Measurements from ENCODE around the gene ZNF470. TPM values are rescaled to one million over a fixed set of nuclear protein-coding genes. Genes with fewer than 3 reads are reported as not detected.

Gene ZNF470
- total and polyA plus RNA-seq, 2 donors (not counting 1 experiment from before 2014, with no cell fraction given) = 1.9 to 6.9 TPM

DNA sequence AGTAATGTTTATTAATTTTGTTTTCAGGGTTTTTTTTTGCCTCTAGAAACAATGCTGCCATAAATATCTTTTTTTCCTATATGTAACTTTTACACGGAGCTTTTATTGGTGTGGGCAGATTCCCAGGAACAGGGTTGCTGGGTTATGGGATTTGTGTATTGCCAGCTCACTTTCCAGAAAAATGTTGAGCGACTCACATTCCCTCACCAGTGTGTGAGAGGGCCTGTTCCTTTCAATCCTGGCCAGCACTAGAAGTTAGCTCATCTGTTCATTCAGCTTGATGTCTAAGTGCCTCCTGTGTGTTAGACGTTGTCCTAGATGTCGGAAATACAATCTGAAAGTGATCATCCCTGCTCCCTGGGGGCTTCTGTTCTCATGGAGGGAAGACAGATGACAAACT lies 30.4 kb downstream of the ZNF470 start:
- H3K4me3 Mint-ChIP-seq = no peak overlapping the region
- no peak overlapping the region for H3K9ac ChIP-seq (ENCODE audit: low read length)
- DNase-seq = no peak
- POLR2A ChIA-PET = no interaction called here
- H3K36me3 ChIP-seq (replicated peaks in 1 of 2; ENCODE audit: control extremely low read depth in 1 of 2, control insufficient read depth in 1 of 2, extremely low read depth in 1 of 2, insufficient read depth in 2 of 2, low read length in 1 of 2) = peaks cover 0 to 17% of the 10 kb centered on the region in 2 experiments
- H3K4me1 ChIP-seq (ENCODE audit: control insufficient read depth in 2 of 2, insufficient read depth in 2 of 2, low read length in 2 of 2) = peaks cover 11 to 20% of the 10 kb centered on the region in 2 donors
- H3K9me3 Mint-ChIP-seq (ENCODE audit: insufficient read depth) = peaks cover 2% of the 10 kb centered on the region
- peaks cover 19% of the 10 kb centered on the region for H3K4me1 Mint-ChIP-seq
- H3K27me3 ChIP-seq (replicated peaks in 1 of 4; ENCODE audit: control extremely low read depth in 1 of 4, control insufficient read depth in 3 of 4, insufficient read depth in 4 of 4, low read length in 3 of 4) = no peaks in the 10 kb centered on the region
- H3K4me3 ChIP-seq (ENCODE audit: control extremely low read depth in 1 of 5, extremely low read depth in 1 of 5, insufficient read depth in 1 of 5, low read depth in 2 of 5, low read length in 4 of 5) = no peak overlapping the region
- ATAC-seq (ENCODE audit: low read depth) = no peak
- TF ChIP-seq EZH2 (IDR thresholded peaks at IDR 0.05; ENCODE audit: borderline replicate concordance, insufficient read depth, low read depth, low read length, poor library complexity, severe bottlenecking) = no peak
- no peak for TF ChIP-seq CTCF (IDR thresholded peaks at IDR 0.05)
- H3K27me3 Mint-ChIP-seq = no peaks in the 10 kb centered on the region
- no peak overlapping the region for H3K4me2 ChIP-seq (replicated peaks; ENCODE audit: low read depth, low read length, poor library complexity, severe bottlenecking)
- H2AFZ ChIP-seq (ENCODE audit: insufficient read depth, low read depth, low read length, poor library complexity, severe bottlenecking) = no peak overlapping the region
- CTCF ChIA-PET = no interaction called here
- H3K9me3 ChIP-seq (ENCODE audit: control extremely low read depth in 1 of 3, control insufficient read depth in 2 of 3, insufficient read depth in 1 of 3, low read length in 2 of 3) = peaks cover 0 to 18% (median 8%) of the 10 kb centered on the region in 3 donors
- H3K27ac Mint-ChIP-seq = no peak overlapping the region
- peaks cover 62% of the 10 kb centered on the region for H3K79me2 ChIP-seq (ENCODE audit: control insufficient read depth, insufficient read depth, low read length)
- H3K27ac ChIP-seq (ENCODE audit: low read length in 2 of 2) = no peak overlapping the region
- 89% methylated on average over 1 of the region's 4 CpGs for WGBS (ENCODE audit: insufficient coverage)
- intact Hi-C loops (cut with micrococcal nuclease) = loop anchor here (10.0 kb wide), 1 partner anchor 53 kb away; no protein-coding TSS in a partner anchor
- no peaks in the 10 kb centered on the region for H4K20me1 ChIP-seq (ENCODE audit: control insufficient read depth, insufficient read depth, low read length, poor library complexity, severe bottlenecking)

DNA sequence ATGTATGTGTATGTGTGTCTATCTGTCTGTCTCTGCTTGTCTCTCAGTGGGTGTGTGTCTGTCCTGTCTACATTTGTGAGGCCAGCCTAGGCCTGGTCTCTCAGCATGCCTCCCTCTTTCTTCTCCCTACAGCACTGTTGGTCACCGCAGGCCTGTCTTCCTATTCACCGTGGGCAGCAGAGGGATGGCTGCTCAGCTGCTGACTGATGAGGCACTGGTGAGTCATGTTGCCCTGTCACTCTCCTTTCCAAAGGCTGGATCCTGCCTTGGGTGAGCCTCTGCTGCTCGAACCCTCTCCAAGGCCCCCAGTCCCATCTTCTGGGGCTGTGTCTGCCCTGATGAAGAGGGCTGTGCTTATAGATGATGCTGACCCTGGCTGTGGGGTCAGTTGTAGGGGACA lies 34.1 kb downstream of the ZNF470 start:
- H3K79me2 ChIP-seq (ENCODE audit: control insufficient read depth, insufficient read depth, low read length) = peaks cover 74% of the 10 kb centered on the region

More for the DNA sequence above, 34.1 kb downstream of the ZNF470 start:
- 100% methylated on average over 3 of the region's 3 CpGs for WGBS (ENCODE audit: insufficient coverage)
- CTCF ChIA-PET = no interaction called here
- peaks cover 1 to 34% (median 29%) of the 10 kb centered on the region in 3 donors for H3K9me3 ChIP-seq (ENCODE audit: control extremely low read depth in 1 of 3, control insufficient read depth in 2 of 3, insufficient read depth in 1 of 3, low read length in 2 of 3)
- Mint-ChIP-seq H3K9me3 (ENCODE audit: insufficient read depth) (peaks cover 14% of the 10 kb centered on the region), H3K4me1 (peaks cover 3% of the 10 kb centered on the region), H3K27me3 (no peaks in the 10 kb centered on the region), H3K4me3 (no peak overlapping the region), H3K27ac (no peak overlapping the region)
- POLR2A ChIA-PET = no interaction called here
- no peak overlapping the region for H3K9ac ChIP-seq (ENCODE audit: low read length)
- H3K27ac ChIP-seq (ENCODE audit: low read length in 2 of 2) = no peak overlapping the region
- DNase-seq (no peak), ATAC-seq (ENCODE audit: low read depth) (no peak)
- no peaks in the 10 kb centered on the region for H3K27me3 ChIP-seq (replicated peaks in 1 of 4; ENCODE audit: control extremely low read depth in 1 of 4, control insufficient read depth in 3 of 4, insufficient read depth in 4 of 4, low read length in 3 of 4)
- H2AFZ ChIP-seq (ENCODE audit: insufficient read depth, low read depth, low read length, poor library complexity, severe bottlenecking) = no peak overlapping the region
- intact Hi-C loops (cut with micrococcal nuclease) = no loop called here
- H3K4me3 ChIP-seq (ENCODE audit: control extremely low read depth in 1 of 5, extremely low read depth in 1 of 5, insufficient read depth in 1 of 5, low read depth in 2 of 5, low read length in 4 of 5) = no peak overlapping the region
- no peak overlapping the region for H3K4me2 ChIP-seq (replicated peaks; ENCODE audit: low read depth, low read length, poor library complexity, severe bottlenecking)
- H4K20me1 ChIP-seq (ENCODE audit: control insufficient read depth, insufficient read depth, low read length, poor library complexity, severe bottlenecking) = no peaks in the 10 kb centered on the region
- H3K4me1 ChIP-seq (ENCODE audit: control insufficient read depth in 2 of 2, insufficient read depth in 2 of 2, low read length in 2 of 2) = peaks cover 0 to 2% of the 10 kb centered on the region in 2 donors
- TF ChIP-seq CTCF (IDR thresholded peaks at IDR 0.05) = no peak
- TF ChIP-seq EZH2 (IDR thresholded peaks at IDR 0.05; ENCODE audit: borderline replicate concordance, insufficient read depth, low read depth, low read length, poor library complexity, severe bottlenecking) = no peak
- peaks cover 0 to 21% of the 10 kb centered on the region in 2 experiments for H3K36me3 ChIP-seq (replicated peaks in 1 of 2; ENCODE audit: control extremely low read depth in 1 of 2, control insufficient read depth in 1 of 2, extremely low read depth in 1 of 2, insufficient read depth in 2 of 2, low read length in 1 of 2)
